ENCODE measurements around the gene WDR1. TPM values are rescaled to one million over a fixed set of nuclear protein-coding genes. Genes with fewer than 3 reads are reported as not detected.

WDR1 gene
- total and polyA plus RNA-seq, 10 of the 15 experiments (the other 5 are each of a cell fraction or from before 2014, with no cell fraction given), result 28.5 to 397 (median 290) TPM

GRCh38 chr4:10112658-10113284 is 3.8 kb downstream of the WDR1 start:
- Histone ChIP-seq H2AFZ (ENCODE audit: control insufficient read depth, low read depth, low read length) (no peak overlapping the region), H3K79me2 (ENCODE audit: control insufficient read depth, insufficient read depth, low read length) (peaks cover 86% of the 10 kb centered on the region), H3K36me3 (ENCODE audit: control insufficient read depth in 2 of 2, insufficient read depth in 2 of 2, low read length in 1 of 2) (peaks cover 37% of the 10 kb centered on the region in 2 experiments), H3K4me3 (no peak overlapping the region), H4K20me1 (ENCODE audit: control insufficient read depth, insufficient read depth) (peaks cover 19% of the 10 kb centered on the region), H3K27me3 (replicated peaks in 1 of 2; ENCODE audit: control insufficient read depth in 2 of 2, insufficient read depth in 2 of 2, low read length in 1 of 2) (no peaks in the 10 kb centered on the region), H3K27ac (ENCODE audit: control insufficient read depth, insufficient read depth) (no peak overlapping the region), H3K9me3 (replicated peaks; ENCODE audit: control insufficient read depth, insufficient read depth, low read length) (no peaks in the 10 kb centered on the region), H3K4me2 (ENCODE audit: control insufficient read depth, insufficient read depth) (peak overlapping the region; percentile 12; the same call in 1 of the 2 replicates), H3K9ac (ENCODE audit: control insufficient read depth, insufficient read depth, low read length) (no peak overlapping the region), H3K4me1 (ENCODE audit: control insufficient read depth, insufficient read depth, low read length) (peaks cover 15% of the 10 kb centered on the region)
- CTCF ChIA-PET, result interaction anchor here (1.5 kb wide), 1 partner anchor 9 kb away, joined by 3 read pairs; no protein-coding TSS in a partner anchor
- in situ Hi-C loops (cut with MboI), result no loop called here
- FAIRE-seq, result no peak
- no peak for ATAC-seq
- POLR2A ChIA-PET, result interaction anchor here (1.8 to 2.0 kb wide), 2 partner anchors 9 kb away, joined by 4 to 6 read pairs; no protein-coding TSS in a partner anchor
- SMC1A ChIA-PET (ENCODE audit: uncharacterized antibody, unreplicated experiment), result interaction anchor here (1.6 kb wide), 1 partner anchor 9 kb away, joined by 3 read pairs; no protein-coding TSS in a partner anchor
- WGBS (ENCODE audit: insufficient coverage, insufficient replicate concordance, low lambda C conversion rate, missing lambda C conversion rate), result 91% methylated on average over 16 of the region's 16 CpGs
- DNase-seq (ENCODE audit: low read depth, low spot score), result no peak
- RAD21 ChIA-PET (ENCODE audit: unreplicated experiment), result no interaction called here
- BruUV-seq (replicated peaks), result no TSS peak
- intact Hi-C loops (cut with micrococcal nuclease; ENCODE audit: unreplicated experiment), result no loop called here
- TF ChIP-seq USF2 (IDR thresholded peaks at IDR 0.05; ENCODE audit: borderline replicate concordance, low read depth, low read length), result no peak
- TF ChIP-seq ZNF384 (IDR thresholded peaks at IDR 0.05; ENCODE audit: borderline replicate concordance, low read depth, low read length), result no peak
- TF ChIP-seq ZNF622 (IDR thresholded peaks at IDR 0.05), result no peak
- TF ChIP-seq CUX1 (IDR thresholded peaks at IDR 0.05; ENCODE audit: insufficient replicate concordance, low read depth, low read length), result no peak
- no peak for TF ChIP-seq SMC3 (IDR thresholded peaks at IDR 0.05; ENCODE audit: borderline replicate concordance, low read length)
- TF ChIP-seq RFX5 (IDR thresholded peaks at IDR 0.05; ENCODE audit: low read depth, low read length), result no peak
- TF ChIP-seq PBX3 (IDR thresholded peaks at IDR 0.05; ENCODE audit: insufficient replicate concordance, low read depth, low read length), result no peak
- TF ChIP-seq PRDM15 (CRISPR knock-in tag; IDR thresholded peaks at IDR 0.05), result no peak
- TF ChIP-seq WRNIP1 (IDR thresholded peaks at IDR 0.05; ENCODE audit: borderline replicate concordance, low read depth, low read length), result no peak

All from GM12878 (cell line).